ENCODE results near the gene APRT.

- TF ChIP-seq EZH2phosphoT487 (IDR thresholded peaks at IDR 0.05; ENCODE audit: borderline replicate concordance, low read length) (no peak), CTCF (IDR thresholded peaks at IDR 0.05; ENCODE audit: low read depth, low read length, poor library complexity, severe bottlenecking) (no peak)
Observed at GRCh38 chr16:88855736-88856121, 44.0 kb upstream of the APRT start.

All from DOHH2 (cell line).